SKM-1 (cell line): ENCODE measurements around the gene PDE1C.
"Not testable (repeated sequence)": the region's sequence is repeated elsewhere in the genome, so short reads cannot be mapped to it uniquely, and the experiment has no call there.

Experiments used
- DNase-seq: peaks from one replicate; lab custom pipeline; 2025; ENCODE audit not compliant: unreplicated experiment; lab: John Stamatoyannopoulos, UW

PDE1C gene

GRCh38 chr7:32070406-32071360, at the start of gene PDE1C:
Gene PDE1C (minus strand): TSS chr7:32070407.
- no peak for DNase-seq

DNA sequence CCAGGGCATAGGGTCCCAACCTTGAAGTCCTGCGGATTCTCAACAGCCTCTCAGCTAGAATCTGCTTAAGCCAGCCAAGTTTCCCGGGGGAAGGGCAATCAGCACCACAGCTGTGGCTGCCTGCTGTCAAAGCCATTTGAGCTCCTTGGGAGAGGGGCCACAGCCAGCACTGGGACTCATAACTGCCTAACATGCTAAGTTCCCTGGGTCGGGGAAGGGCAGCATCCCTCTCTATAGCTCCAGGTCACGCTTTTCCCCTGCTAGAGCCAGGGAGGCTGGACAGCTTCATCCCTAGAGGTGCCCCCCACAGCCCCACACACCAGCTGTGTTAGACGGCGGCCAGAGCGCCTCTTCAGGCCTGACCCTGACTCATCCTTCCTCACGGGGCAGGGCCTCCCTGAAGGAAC, 49.6 kb upstream of the PDE1C start:
- DNase-seq, result no peak

GRCh38 chr7:32117837-32118236, 47.6 kb upstream of the PDE1C start:
- DNase-seq, result no peak

- no peak for DNase-seq
Observed at GRCh38 chr7:32116436-32116835, 46.2 kb upstream of the PDE1C start.

DNA sequence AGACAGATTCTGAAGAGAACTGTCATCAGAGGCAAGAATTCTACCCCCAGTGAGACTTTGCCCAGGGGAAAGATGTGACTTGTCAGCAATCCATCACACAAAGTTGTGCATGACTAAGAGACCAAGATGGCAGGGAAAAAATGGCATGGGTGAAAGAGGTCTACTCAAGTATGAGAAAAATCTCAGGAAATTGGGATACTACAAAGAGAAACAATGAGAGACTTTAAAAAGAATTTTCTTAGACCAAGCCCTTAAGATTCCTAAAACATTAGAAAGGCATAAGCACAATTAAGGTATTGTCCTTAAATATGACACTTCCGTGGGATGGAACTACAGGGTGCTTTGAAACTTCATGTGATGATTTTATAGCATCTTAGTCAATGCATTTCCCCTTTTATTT, 45.6 kb upstream of the PDE1C start:
- DNase-seq, result no peak

- no peak for DNase-seq
Observed at GRCh38 chr7:32108651-32109050, 38.4 kb upstream of the PDE1C start.

GRCh38 chr7:32104766-32105165, 34.6 kb upstream of the PDE1C start:
- DNase-seq, result no peak

- no peak for DNase-seq
Observed at GRCh38 chr7:32103361-32103760, 33.2 kb upstream of the PDE1C start.

- no peak for DNase-seq
Observed at GRCh38 chr7:32102432-32102873, 32.2 kb upstream of the PDE1C start.

GRCh38 chr7:32100407-32100907, 30.2 kb upstream of the PDE1C start:
- no peak for DNase-seq

DNA sequence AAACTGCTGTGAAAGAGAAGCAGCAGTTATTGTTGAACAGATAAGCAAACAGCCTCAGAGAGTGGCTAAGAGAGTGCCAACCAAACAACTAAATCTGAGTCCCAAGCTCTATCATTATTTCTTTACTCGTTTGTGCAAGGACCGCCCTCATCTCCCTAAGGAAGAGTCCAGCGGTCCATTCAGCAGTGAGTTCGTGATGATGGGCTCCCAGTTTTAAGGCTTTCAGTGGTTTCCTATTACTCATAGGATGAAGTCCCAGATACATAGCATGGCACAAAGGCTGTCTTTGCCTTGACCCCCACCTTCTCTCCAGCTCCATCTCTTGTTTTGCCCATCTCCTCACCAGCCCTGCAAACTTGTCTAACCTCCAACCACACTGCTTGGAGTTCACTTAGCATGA, 24.3 kb upstream of the PDE1C start:
- no peak for DNase-seq

DNA sequence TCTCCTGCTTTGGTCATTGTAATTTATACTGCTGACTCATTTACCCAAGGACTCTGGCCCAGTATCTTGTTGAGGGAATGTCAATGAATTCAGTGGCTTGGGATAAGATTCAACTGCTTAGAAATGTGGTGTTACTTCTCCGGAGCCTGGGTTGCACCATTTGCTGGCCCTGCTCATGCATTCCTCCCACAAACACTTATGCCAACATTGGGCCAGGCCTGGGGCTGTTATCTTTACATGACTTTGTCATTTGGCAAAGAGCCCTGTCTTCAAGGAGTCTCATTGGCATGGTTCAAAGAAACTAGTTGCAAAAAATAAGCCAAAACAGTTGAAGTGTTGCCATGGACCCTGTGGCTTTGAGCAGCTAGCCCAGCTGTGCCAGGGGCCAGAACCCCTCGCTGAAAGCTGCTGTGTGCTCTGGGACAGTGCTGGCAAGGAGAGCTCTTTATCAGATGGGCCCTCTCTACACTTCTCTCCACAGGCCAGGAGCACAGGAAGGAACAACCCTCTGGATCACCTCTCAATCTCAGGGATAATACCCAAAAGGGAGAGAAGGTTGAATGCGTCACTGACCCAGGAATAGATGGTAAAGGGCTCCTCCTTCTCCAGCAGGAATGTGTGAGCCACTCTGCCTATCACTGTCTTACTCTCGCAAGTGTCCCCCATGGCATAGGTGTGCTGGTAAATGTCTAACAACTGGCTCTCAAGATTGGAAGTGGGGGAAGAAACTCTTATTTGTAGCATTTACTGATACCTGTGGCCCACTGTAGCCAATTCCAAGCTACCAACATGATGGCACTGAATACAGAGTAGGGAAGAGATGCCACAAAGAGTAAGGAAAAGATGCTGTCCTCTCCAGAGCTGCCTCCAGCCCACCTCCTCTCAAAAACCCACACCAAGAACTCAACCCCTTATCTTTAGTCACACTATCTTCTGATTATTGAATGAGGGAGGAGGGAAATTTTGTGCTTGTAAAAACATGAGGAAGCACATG, 23.5 kb upstream of the PDE1C start:
- DNase-seq, result no peak

- no peak for DNase-seq
Observed at GRCh38 chr7:32092346-32092745, 22.1 kb upstream of the PDE1C start.

DNA sequence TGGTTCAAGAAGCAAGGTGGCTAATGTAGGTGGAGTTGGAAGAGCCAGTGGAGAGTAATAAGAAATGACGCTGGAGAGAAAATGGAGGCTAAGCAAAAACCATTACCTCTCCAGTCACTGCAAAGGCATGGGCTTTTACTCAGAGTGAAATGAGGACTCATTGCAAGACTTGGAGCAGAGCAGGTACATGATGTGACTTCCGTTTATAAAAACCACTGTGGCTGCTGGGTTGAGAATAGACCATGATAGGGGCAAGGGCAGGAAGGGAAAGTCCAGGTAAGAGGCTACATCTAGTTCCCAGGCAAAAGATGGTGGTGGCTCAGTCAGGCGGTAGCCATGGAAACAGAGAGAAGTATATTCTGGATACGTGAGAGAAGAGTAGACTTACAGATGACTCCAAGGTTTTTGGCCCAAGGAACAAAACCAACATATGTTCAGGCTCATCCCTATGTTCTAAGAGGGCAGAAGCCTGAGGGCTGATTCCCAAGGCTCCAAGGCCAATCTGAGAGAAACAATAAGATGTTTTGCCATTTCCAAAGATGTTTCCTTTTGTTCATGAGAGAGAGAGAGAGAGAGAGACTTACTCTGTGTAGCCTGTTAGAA, 21.5 kb upstream of the PDE1C start:
- DNase-seq, result no peak

GRCh38 chr7:32089678-32090077, 19.5 kb upstream of the PDE1C start:
- no peak for DNase-seq

- DNase-seq, result no peak
Observed at GRCh38 chr7:32089256-32089655, 19.0 kb upstream of the PDE1C start.

DNA sequence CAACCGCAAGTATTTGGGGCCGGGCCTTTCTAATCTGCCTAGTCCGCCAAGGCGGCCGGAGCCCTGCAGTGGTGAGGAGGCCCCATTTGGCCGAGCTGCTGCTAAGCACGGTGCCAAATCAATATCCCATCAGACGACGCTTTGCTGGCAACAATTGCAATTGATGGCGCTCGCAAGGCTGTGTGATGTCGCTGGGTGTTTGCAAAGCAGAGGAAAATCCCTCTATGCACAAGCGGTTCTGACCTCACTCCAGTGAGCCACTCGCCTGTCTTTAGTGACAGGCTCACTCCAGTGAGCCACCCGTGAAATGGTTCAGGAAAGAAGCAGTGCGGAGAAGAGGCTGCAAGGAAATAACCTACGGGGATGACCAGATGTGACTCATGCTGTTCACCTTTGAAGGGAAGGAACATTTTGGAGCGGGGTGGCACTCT, 18.3 kb upstream of the PDE1C start:
- DNase-seq, result no peak

DNA sequence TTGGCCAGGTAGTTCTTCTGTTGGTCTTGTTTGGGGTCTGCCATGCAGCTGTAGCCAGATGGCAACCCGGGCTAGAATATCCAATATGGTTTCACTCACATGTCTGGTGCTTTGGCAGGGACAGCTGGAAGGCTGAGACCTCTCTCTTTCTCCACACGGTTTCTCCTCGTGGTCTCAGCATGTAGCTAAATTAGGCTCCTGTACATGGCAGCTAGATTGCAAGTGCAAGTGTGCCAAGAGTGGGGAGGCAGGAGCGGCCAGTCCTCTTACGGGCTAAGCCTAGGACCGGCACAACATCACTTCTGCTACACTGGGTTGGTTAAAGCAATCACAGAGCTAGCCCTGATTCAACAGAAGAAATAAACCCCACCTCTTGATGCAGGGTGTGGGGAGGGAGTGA, 9.3 kb upstream of the PDE1C start:
- no peak for DNase-seq

DNA sequence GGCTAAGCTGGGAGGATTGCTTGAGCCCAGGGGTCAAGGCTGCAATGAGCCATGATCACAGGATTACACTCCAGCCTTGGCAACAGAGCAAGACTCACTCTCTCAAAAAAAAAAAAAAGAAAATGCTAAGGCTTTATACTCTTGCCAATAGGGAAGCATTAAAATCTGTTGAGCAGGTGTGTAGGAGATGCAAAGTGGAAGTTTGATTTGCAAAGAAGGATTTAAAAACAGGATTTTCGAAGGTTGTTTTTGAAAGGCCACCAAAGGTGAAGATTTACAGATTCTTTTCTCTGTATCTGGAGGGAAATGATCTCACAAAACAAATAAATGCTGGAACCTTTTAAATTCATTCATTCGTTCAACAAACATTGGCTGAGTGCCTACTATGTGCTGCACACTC, 8.6 kb upstream of the PDE1C start:
- no peak for DNase-seq

GRCh38 chr7:32077806-32078205, 7.6 kb upstream of the PDE1C start:
- no peak for DNase-seq

- not testable (repeated sequence) for DNase-seq
Observed at GRCh38 chr7:32076802-32077201, 6.6 kb upstream of the PDE1C start.
